GM18517 (cell line): ENCODE results near the gene LCT.
A peak's percentile ranks its signal among the peaks of the same experiment; 100 is the strongest.

Source experiments
- ATAC-seq: cut with Tn5 transposase; IDR thresholded peaks from one replicate; pipeline ENCODE4 v1.9.1; 2021; ENCODE audit warnings: mild to moderate bottlenecking, moderate library complexity; ENCODE audit not compliant: unreplicated experiment

Gene LCT

GRCh38 chr2:135743860-135744259, 93.1 kb downstream of the LCT start:
- ATAC-seq: no peak

DNA sequence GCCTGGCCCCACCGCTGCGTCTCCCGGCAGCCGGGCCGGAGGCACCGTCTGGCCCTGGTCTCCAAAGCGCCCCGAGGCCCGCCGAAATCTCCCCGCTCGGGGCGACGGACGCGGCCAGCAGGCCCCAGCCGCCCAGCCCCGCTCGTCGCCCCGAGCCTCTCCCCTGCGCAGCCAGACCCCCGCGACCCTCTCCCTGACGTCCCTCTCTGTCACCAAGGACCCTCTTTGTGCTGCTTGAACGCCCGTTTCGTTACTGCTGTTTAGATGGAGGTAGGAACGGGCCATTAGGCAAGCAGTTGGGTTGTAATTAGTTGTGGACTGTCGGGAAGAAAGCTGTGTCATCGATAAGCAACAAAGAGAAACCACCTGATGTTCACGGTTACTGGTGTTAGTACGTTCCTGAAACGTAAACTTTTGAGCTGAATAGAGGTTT, 94.6 kb downstream of the LCT start:
- peak; percentile 16 for ATAC-seq

DNA sequence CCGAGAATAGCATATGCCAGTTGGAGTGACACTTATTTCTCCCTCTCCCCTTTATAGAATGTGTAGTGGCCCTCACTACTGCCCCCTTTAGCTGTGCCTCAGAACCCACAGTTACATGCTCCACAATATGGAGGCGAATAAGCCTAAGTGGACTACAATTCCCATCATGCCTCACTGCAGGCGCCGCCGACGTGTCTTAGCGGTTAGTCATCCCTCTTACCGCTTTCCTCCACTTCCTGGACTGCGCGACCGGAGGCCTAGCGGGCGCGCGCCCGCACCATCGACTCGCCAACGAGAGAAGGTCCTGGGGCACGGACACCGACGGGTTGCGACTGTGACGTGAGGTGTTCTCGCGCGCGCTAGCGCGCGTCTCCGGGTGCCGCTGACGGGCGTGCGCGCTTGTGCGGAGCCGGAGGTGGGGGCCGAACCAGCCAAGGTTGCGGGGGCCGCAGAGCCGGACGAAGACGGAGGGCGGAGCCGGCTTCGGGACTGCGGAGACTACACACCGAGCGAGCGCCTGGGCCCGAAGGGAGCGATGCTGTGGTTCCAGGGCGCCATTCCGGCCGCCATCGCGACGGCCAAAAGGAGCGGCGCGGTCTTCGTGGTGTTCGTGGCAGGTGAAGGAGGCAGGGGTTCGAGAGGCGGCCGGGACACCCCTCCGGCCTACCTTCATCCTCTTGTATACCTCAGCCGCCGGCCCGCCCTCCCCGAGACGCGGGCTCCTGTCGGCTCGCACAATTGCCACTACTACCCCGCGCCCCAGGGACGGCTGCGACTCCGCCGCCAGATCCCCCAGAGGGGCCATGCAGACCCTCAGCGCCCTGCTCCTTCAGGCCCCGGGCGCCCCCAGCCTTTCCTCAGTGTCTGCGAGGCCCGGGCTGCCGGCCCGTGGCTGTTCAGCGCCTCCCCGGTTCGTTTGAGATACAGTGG, 95.3 kb downstream of the LCT start, which contains the start of gene UBXN4:
UBXN4 (plus strand) TSS at position 461 of the 930 bp plus-strand sequence; CDS start at position 536, 75 bp downstream.
- peak; percentile 82 for ATAC-seq

GRCh38 chr2:135741043-135741394, 96.0 kb downstream of the LCT start:
- ATAC-seq: no peak

GRCh38 chr2:135740206-135740605, 96.8 kb downstream of the LCT start:
- no peak for ATAC-seq
